A673 (cell line): Measurements from ENCODE around the gene GPSM1.

ENCODE experiments used
- CTCF ChIP-seq: fragments of 300-800, 200-600 bp; sonication (generic); conservative IDR thresholded peaks from 2 replicates; pipeline ENCODE4 v1.5.1; 2017; ENCODE audit warnings: low read depth, mild to moderate bottlenecking, antibody characterized with exemption, low read length, moderate library complexity, mixed read lengths
- EZH2 ChIP-seq: fragments of 200-600 bp; sonication (generic); IDR thresholded peaks from 2 replicates; pipeline ENCODE4 v1.6.1; 2017; ENCODE audit warnings: borderline replicate concordance, low read depth, mild to moderate bottlenecking, mixed read lengths, antibody characterized with exemption, low read length; ENCODE audit not compliant: poor library complexity, severe bottlenecking

GRCh38 chr9:136286987-136287379 lies 40.4 kb upstream of the GPSM1 start:
- TF ChIP-seq CTCF: no peak
- TF ChIP-seq EZH2: no peak
